DMS53 treated with DMSO at 0.1 percent for 48 hours (cell line): ENCODE results near the gene NOTCH1.
A peak's percentile ranks its signal among the peaks of the same experiment; 100 is the strongest.
"Not testable (repeated sequence)": the region's sequence is repeated elsewhere in the genome, so short reads cannot be mapped to it uniquely, and the experiment has no call there.

Experiments
- DNase-seq: peaks from one replicate; lab custom pipeline; 2025; ENCODE audit not compliant: unreplicated experiment; lab: John Stamatoyannopoulos, UW

NOTCH1 gene

GRCh38 chr9:136545965-136546696, at the start of gene NOTCH1:
NOTCH1 (minus strand) TSS chr9:136546048; CDS start chr9:136545786, 262 bp downstream.
- DNase-seq, result peak; percentile 60

- no peak for DNase-seq
These were observed 48.6 kb upstream of the NOTCH1 start for GRCh38 chr9:136594492-136594891.

GRCh38 chr9:136593581-136593980, 47.7 kb upstream of the NOTCH1 start:
- DNase-seq, result no peak

GRCh38 chr9:136592666-136593065, 46.8 kb upstream of the NOTCH1 start:
- no peak for DNase-seq

GRCh38 chr9:136590821-136591752, 45.2 kb upstream of the NOTCH1 start:
- no peak for DNase-seq

- no peak for DNase-seq
These were observed 44.2 kb upstream of the NOTCH1 start for GRCh38 chr9:136589766-136590763.

- DNase-seq, result no peak
These were observed 43.0 kb upstream of the NOTCH1 start for GRCh38 chr9:136588663-136589464.

GRCh38 chr9:136587944-136588662, 42.3 kb upstream of the NOTCH1 start:
- DNase-seq, result no peak

GRCh38 chr9:136587145-136587943, 41.5 kb upstream of the NOTCH1 start:
- DNase-seq, result peak; percentile 10

- no peak for DNase-seq
These were observed 40.6 kb upstream of the NOTCH1 start for GRCh38 chr9:136586391-136586953.

GRCh38 chr9:136585531-136586120, 39.8 kb upstream of the NOTCH1 start:
- DNase-seq, result no peak

GRCh38 chr9:136584934-136585333, 39.1 kb upstream of the NOTCH1 start:
- no peak for DNase-seq

GRCh38 chr9:136584401-136584932, 38.6 kb upstream of the NOTCH1 start:
- no peak for DNase-seq

- DNase-seq, result no peak
These were observed 37.3 kb upstream of the NOTCH1 start for GRCh38 chr9:136582977-136583735.

GRCh38 chr9:136581614-136582447, 36.0 kb upstream of the NOTCH1 start:
- DNase-seq, result no peak

GRCh38 chr9:136579650-136580219, 33.9 kb upstream of the NOTCH1 start:
- DNase-seq, result not testable (repeated sequence)
